Neural cell (in vitro differentiated cells): ENCODE results near the gene CCDC27.

Experiments used
- EP300 ChIP-seq: fragments of 450-650 bp; conservative IDR thresholded peaks from 2 replicates; pipeline ENCODE4 v1.6.1; 2014; ENCODE audit warnings: antibody characterized with exemption, mild to moderate bottlenecking, moderate library complexity; ENCODE audit not compliant: poor library complexity, severe bottlenecking
- EZH2 ChIP-seq: fragments of 200-600, 300-800 bp; shearing (Covaris generic), sonication (generic); IDR thresholded peaks from 2 replicates; pipeline ENCODE4 v1.6.1; 2014; ENCODE audit warnings: antibody characterized with exemption, low read length, borderline replicate concordance, mild to moderate bottlenecking; ENCODE audit not compliant: insufficient read depth, poor library complexity, severe bottlenecking
- POLR2AphosphoS5 ChIP-seq: IDR thresholded peaks from 2 replicates; pipeline ENCODE4 v1.6.1; 2012
- RAD21 ChIP-seq: fragments of 450-650 bp; conservative IDR thresholded peaks from 2 replicates; pipeline ENCODE4 v1.6.1; 2014; ENCODE audit warnings: antibody characterized with exemption, mild to moderate bottlenecking, moderate library complexity
- SMC3 ChIP-seq: fragments of 450-650 bp; conservative IDR thresholded peaks from 2 replicates; pipeline ENCODE4 v1.6.1; 2014; ENCODE audit warnings: antibody characterized with exemption, mild to moderate bottlenecking, moderate library complexity; ENCODE audit not compliant: poor library complexity
- TAF1 ChIP-seq: IDR thresholded peaks from 2 replicates; pipeline ENCODE4 v1.6.1; 2012; ENCODE audit warnings: low read depth
- TF ChIP-seq, protein P1 (sequence below): fragments of 450-650 bp; IDR thresholded peaks from 2 replicates; pipeline ENCODE4 v1.5.1; 2014; ENCODE audit warnings: antibody characterized with exemption, mild to moderate bottlenecking, moderate library complexity; ENCODE audit not compliant: poor library complexity, severe bottlenecking
- TF ChIP-seq, protein P2 (sequence below): IDR thresholded peaks from 2 replicates; pipeline ENCODE4 v1.6.1; 2012; ENCODE audit warnings: borderline replicate concordance

DNA sequence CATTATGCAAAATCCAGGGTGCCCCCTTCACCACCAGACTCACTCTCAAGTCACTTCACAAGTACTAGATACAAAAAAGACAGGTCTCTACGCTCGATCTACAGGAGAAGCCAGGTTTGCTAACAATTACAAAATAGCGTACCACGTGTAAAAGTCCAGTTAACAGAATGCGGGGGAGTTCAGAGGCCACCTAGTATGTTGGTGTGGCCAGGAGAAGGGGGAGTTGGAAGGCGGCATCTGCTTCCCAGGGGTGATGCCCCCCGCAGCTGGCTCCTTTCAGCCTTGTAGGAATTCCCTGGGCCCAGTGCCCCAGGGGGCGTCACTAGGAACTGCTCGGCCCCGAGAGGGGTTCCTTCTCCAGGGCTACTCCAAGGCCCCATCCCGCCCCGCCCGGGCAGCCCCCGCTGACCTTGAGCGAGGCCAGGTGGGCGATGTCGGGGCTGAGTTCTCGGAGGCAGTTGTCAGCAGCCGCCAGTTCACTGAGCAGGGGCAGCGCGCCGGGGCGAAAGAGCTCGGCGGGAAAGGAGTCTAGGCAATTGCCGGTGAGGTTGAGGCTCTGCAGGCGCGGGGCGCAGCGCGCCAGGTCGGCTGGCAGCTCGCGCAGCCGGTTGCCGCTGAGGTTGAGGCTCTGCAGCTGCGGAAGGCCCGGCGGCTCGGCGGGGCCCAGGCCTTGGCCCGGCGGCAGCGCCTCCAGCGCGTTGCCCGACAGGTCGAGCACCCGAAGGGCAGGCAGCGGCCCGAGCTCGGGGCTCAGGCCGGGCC lies 43.4 kb downstream of the CCDC27 start:
- TF ChIP-seq, protein P1, sequence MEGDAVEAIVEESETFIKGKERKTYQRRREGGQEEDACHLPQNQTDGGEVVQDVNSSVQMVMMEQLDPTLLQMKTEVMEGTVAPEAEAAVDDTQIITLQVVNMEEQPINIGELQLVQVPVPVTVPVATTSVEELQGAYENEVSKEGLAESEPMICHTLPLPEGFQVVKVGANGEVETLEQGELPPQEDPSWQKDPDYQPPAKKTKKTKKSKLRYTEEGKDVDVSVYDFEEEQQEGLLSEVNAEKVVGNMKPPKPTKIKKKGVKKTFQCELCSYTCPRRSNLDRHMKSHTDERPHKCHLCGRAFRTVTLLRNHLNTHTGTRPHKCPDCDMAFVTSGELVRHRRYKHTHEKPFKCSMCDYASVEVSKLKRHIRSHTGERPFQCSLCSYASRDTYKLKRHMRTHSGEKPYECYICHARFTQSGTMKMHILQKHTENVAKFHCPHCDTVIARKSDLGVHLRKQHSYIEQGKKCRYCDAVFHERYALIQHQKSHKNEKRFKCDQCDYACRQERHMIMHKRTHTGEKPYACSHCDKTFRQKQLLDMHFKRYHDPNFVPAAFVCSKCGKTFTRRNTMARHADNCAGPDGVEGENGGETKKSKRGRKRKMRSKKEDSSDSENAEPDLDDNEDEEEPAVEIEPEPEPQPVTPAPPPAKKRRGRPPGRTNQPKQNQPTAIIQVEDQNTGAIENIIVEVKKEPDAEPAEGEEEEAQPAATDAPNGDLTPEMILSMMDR = no peak
- TF ChIP-seq EP300 (no peak), RAD21 (no peak), SMC3 (no peak), TAF1 (no peak), POLR2AphosphoS5 (no peak), EZH2 (no peak)
- TF ChIP-seq, protein P2, sequence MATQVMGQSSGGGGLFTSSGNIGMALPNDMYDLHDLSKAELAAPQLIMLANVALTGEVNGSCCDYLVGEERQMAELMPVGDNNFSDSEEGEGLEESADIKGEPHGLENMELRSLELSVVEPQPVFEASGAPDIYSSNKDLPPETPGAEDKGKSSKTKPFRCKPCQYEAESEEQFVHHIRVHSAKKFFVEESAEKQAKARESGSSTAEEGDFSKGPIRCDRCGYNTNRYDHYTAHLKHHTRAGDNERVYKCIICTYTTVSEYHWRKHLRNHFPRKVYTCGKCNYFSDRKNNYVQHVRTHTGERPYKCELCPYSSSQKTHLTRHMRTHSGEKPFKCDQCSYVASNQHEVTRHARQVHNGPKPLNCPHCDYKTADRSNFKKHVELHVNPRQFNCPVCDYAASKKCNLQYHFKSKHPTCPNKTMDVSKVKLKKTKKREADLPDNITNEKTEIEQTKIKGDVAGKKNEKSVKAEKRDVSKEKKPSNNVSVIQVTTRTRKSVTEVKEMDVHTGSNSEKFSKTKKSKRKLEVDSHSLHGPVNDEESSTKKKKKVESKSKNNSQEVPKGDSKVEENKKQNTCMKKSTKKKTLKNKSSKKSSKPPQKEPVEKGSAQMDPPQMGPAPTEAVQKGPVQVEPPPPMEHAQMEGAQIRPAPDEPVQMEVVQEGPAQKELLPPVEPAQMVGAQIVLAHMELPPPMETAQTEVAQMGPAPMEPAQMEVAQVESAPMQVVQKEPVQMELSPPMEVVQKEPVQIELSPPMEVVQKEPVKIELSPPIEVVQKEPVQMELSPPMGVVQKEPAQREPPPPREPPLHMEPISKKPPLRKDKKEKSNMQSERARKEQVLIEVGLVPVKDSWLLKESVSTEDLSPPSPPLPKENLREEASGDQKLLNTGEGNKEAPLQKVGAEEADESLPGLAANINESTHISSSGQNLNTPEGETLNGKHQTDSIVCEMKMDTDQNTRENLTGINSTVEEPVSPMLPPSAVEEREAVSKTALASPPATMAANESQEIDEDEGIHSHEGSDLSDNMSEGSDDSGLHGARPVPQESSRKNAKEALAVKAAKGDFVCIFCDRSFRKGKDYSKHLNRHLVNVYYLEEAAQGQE = no peak
